ENCODE measurements around the gene TBC1D26. TPM values are rescaled to one million over a fixed set of nuclear protein-coding genes. Genes with fewer than 3 reads are reported as not detected.
"Not testable (repeated sequence)": the region's sequence is repeated elsewhere in the genome, so short reads cannot be mapped to it uniquely, and the experiment has no call there.

TBC1D26 gene
- total RNA-seq, 1 experiment from 2014 or later = not detected

DNA sequence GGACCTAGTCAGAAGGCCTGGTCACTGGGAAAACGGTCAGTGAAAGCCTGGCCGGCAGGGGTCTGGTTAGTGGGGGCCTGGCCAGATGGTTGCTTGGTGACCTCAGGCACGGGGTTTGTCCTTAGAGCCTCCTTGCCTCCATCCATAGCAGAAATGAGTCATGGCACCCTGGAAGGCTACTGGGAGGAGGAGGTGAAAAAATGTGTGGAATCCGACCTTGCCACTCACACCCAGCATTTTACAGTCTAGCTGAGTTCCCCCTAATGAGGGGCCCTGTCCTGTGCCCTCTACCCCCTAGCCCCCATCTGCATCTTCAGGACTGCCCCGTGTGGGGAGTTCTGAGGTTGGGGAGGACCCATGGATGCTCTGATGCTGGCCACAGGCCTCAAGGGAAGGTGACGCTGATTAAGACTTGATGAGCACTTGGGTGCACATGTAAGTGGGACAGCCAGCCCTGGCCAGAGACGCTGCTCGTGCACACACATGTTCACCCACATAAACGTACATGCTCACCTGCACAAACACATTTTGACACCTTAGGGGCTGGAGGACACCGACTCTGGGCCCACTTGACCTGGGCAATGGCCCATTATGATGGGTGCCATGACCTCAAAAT is 1.2 kb downstream of the TBC1D26 start:
- H3K27me3 ChIP-seq (ENCODE audit: low read length); CTCF ChIA-PET; BruUV-seq (replicated peaks); POLR2A ChIA-PET (ENCODE audit: unreplicated experiment); H3K27ac ChIP-seq (ENCODE audit: low read length); H2AFZ ChIP-seq (ENCODE audit: low read length); DNase-seq; ATAC-seq; H3K9me2 ChIP-seq (replicated peaks; ENCODE audit: low read length); H3K4me3 ChIP-seq (ENCODE audit: low read length); H3K4me2 ChIP-seq (ENCODE audit: low read length); H3K9ac ChIP-seq (ENCODE audit: low read length); H3F3A ChIP-seq (ENCODE audit: low read length, unreplicated experiment); H3K36me3 ChIP-seq (ENCODE audit: low read depth, low read length); H4K20me1 ChIP-seq (ENCODE audit: low read length); H3K79me2 ChIP-seq (ENCODE audit: low read length); H3K4me1 ChIP-seq (ENCODE audit: insufficient read depth, low read length); H3K9me3 ChIP-seq (ENCODE audit: low read length); intact Hi-C loops (cut with micrococcal nuclease): not testable (repeated sequence)

DNA sequence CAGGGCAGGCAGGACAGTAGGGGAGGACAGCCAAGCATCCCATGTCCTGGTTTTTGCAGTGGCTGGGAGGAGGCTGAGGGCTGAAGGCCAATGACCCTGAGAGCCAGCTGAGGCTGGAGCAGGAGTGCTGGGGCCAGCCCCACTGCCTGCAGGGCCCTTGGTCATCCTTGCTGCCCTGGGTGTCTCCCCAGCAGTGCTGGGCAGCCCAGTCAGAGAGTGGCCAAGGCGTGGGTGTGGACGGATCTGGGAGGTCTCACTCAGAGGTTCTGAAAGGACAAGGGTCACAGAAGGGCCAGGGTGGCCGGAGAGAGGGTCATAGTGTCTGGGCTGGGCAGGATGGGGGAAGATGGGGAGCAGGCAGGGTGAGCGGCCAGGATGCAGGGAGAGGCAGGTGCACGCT is 4.5 kb downstream of the TBC1D26 start:
- BruUV-seq (replicated peaks); H3K4me3 ChIP-seq (ENCODE audit: low read length); ATAC-seq; H4K20me1 ChIP-seq (ENCODE audit: low read length); H3K36me3 ChIP-seq (ENCODE audit: low read depth, low read length); H3K79me2 ChIP-seq (ENCODE audit: low read length); DNase-seq; H2AFZ ChIP-seq (ENCODE audit: low read length); POLR2A ChIA-PET (ENCODE audit: unreplicated experiment); CTCF ChIA-PET; H3F3A ChIP-seq (ENCODE audit: low read length, unreplicated experiment); H3K9ac ChIP-seq (ENCODE audit: low read length); intact Hi-C loops (cut with micrococcal nuclease); H3K4me2 ChIP-seq (ENCODE audit: low read length); H3K27ac ChIP-seq (ENCODE audit: low read length); H3K9me3 ChIP-seq (ENCODE audit: low read length); H3K9me2 ChIP-seq (replicated peaks; ENCODE audit: low read length); H3K27me3 ChIP-seq (ENCODE audit: low read length); H3K4me1 ChIP-seq (ENCODE audit: insufficient read depth, low read length): not testable (repeated sequence)

DNA sequence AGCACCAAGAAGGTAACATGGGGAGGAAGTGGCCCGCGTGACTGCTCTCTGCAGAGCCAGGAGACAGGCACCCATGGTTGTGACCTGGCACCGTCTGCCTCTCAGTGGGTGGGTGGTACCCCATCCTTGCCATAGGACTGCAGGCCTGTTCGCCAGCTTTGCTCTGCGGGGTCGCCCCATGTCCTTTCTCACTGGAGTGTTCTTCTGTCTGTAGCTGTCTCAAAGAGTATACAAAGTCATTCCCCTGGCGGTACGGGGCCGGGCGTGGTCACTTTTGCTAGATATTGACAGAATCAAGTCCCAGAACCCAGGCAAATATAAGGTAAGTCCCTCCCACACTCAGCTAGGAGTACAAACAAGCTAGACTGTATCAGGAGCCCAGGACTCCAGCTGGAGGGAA is 6.0 kb downstream of the TBC1D26 start:
- H4K20me1 ChIP-seq (ENCODE audit: low read length) = no peaks in the 10 kb centered on the region
- H3K4me1 ChIP-seq (ENCODE audit: insufficient read depth, low read length) = no peaks in the 10 kb centered on the region
- CTCF ChIA-PET = no interaction called here
- H3F3A ChIP-seq (ENCODE audit: low read length, unreplicated experiment) = no peaks in the 10 kb centered on the region
- no TSS peak for BruUV-seq (replicated peaks)
- intact Hi-C loops (cut with micrococcal nuclease) = no loop called here
- H3K27me3 ChIP-seq (ENCODE audit: low read length) = no peaks in the 10 kb centered on the region
- ATAC-seq (no peak), DNase-seq (no peak)
- H3K4me2 ChIP-seq (ENCODE audit: low read length) = no peak overlapping the region
- H3K9me3 ChIP-seq (ENCODE audit: low read length) = no peaks in the 10 kb centered on the region
- H3K79me2 ChIP-seq (ENCODE audit: low read length) = no peaks in the 10 kb centered on the region
- H3K27ac ChIP-seq (ENCODE audit: low read length) = no peak overlapping the region
- no peaks in the 10 kb centered on the region for H3K9me2 ChIP-seq (replicated peaks; ENCODE audit: low read length)
- no peak overlapping the region for H2AFZ ChIP-seq (ENCODE audit: low read length)
- no peaks in the 10 kb centered on the region for H3K36me3 ChIP-seq (ENCODE audit: low read depth, low read length)
- no peak overlapping the region for H3K9ac ChIP-seq (ENCODE audit: low read length)
- no peak overlapping the region for H3K4me3 ChIP-seq (ENCODE audit: low read length)
- no peak for TF ChIP-seq EZH2 (IDR thresholded peaks at IDR 0.05; ENCODE audit: low read length, unreplicated experiment)
- TF ChIP-seq, protein P1, sequence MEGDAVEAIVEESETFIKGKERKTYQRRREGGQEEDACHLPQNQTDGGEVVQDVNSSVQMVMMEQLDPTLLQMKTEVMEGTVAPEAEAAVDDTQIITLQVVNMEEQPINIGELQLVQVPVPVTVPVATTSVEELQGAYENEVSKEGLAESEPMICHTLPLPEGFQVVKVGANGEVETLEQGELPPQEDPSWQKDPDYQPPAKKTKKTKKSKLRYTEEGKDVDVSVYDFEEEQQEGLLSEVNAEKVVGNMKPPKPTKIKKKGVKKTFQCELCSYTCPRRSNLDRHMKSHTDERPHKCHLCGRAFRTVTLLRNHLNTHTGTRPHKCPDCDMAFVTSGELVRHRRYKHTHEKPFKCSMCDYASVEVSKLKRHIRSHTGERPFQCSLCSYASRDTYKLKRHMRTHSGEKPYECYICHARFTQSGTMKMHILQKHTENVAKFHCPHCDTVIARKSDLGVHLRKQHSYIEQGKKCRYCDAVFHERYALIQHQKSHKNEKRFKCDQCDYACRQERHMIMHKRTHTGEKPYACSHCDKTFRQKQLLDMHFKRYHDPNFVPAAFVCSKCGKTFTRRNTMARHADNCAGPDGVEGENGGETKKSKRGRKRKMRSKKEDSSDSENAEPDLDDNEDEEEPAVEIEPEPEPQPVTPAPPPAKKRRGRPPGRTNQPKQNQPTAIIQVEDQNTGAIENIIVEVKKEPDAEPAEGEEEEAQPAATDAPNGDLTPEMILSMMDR (conservative IDR thresholded peaks at IDR 0.05; ENCODE audit: low read depth, low read length) = no peak
- no peak for TF ChIP-seq EZH2phosphoT487 (IDR thresholded peaks at IDR 0.05; ENCODE audit: borderline replicate concordance, low read length)
- POLR2A ChIA-PET (ENCODE audit: unreplicated experiment) = no interaction called here

DNA sequence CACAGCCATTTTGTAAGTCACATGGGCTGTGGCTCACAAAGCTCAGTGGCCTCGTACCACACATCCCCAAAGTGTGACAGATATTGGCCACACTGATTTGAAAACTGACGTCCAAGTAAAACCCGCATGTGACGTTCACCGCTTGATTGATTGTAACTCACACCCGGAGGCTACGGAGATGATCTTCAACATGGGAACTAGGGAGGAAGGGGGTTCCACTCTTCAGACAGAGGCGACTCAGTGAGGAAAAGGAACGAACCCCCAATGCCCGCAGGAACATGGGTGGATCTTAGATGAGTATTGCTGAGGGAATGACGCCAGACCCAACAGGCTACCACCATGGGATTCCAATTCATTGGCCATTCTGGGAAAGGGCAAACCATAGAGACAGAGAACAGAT is 7.2 kb downstream of the TBC1D26 start:
- ATAC-seq; H3K27me3 ChIP-seq (ENCODE audit: low read length); POLR2A ChIA-PET (ENCODE audit: unreplicated experiment); H3K4me2 ChIP-seq (ENCODE audit: low read length); H2AFZ ChIP-seq (ENCODE audit: low read length); BruUV-seq (replicated peaks); H3K4me1 ChIP-seq (ENCODE audit: insufficient read depth, low read length); H4K20me1 ChIP-seq (ENCODE audit: low read length); H3K27ac ChIP-seq (ENCODE audit: low read length); H3K9me2 ChIP-seq (replicated peaks; ENCODE audit: low read length); intact Hi-C loops (cut with micrococcal nuclease); H3K36me3 ChIP-seq (ENCODE audit: low read depth, low read length); H3K79me2 ChIP-seq (ENCODE audit: low read length); H3K4me3 ChIP-seq (ENCODE audit: low read length); H3F3A ChIP-seq (ENCODE audit: low read length, unreplicated experiment); H3K9me3 ChIP-seq (ENCODE audit: low read length); DNase-seq; H3K9ac ChIP-seq (ENCODE audit: low read length); CTCF ChIA-PET: not testable (repeated sequence)

DNA sequence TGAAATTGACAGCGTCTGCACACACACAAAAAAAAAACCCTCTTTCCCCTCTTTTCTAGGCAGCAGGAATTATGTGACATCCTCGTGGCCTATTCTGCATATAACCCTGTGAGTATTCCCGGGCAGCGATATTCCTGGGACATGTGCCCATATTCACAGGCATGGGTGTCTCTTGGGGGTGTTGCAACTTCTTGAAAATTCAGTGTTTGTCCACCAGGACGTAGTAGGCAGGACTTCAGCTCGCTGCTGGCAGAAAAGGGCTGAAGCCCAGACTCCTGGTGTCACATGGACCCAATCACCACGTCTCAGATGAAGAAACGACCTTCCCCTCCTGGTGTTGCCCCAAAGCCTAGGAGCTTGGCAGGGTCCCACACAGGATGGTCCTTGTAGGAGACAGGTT is 8.0 kb downstream of the TBC1D26 start:
- H3K27ac ChIP-seq (ENCODE audit: low read length); H3F3A ChIP-seq (ENCODE audit: low read length, unreplicated experiment); BruUV-seq (replicated peaks); H3K4me3 ChIP-seq (ENCODE audit: low read length); H3K4me1 ChIP-seq (ENCODE audit: insufficient read depth, low read length); H2AFZ ChIP-seq (ENCODE audit: low read length); H3K79me2 ChIP-seq (ENCODE audit: low read length); H3K9ac ChIP-seq (ENCODE audit: low read length); POLR2A ChIA-PET (ENCODE audit: unreplicated experiment); ATAC-seq; CTCF ChIA-PET; H3K9me2 ChIP-seq (replicated peaks; ENCODE audit: low read length); H3K9me3 ChIP-seq (ENCODE audit: low read length); intact Hi-C loops (cut with micrococcal nuclease); H3K36me3 ChIP-seq (ENCODE audit: low read depth, low read length); H3K27me3 ChIP-seq (ENCODE audit: low read length); H3K4me2 ChIP-seq (ENCODE audit: low read length); H4K20me1 ChIP-seq (ENCODE audit: low read length): not testable (repeated sequence)
- peak; percentile 11 for DNase-seq
